HEK293T (cell line): ENCODE results near the gene NPHP3.
A peak's percentile ranks its signal among the peaks of the same experiment; 100 is the strongest.

Experiments used
- CTCF ChIA-PET: fragments of 350-600 bp; formaldehyde crosslinking; extraction: SDS; loops from one replicate; lab custom pipeline; 2021; ENCODE audit warnings: antibody characterized with exemption, inconsistent platforms; lab: Yijun Ruan, JAX
- POLR2A ChIA-PET: fragments of 350-600 bp; formaldehyde crosslinking; extraction: SDS; loops from one replicate; lab custom pipeline; 2020; ENCODE audit warnings: antibody characterized with exemption, inconsistent platforms; lab: Yijun Ruan, JAX
- DNase-seq: peaks from one replicate; pipeline ENCODE4 v3.0.0; 2012; ENCODE audit warnings: mixed read lengths; ENCODE audit errors: extremely low spot score
- BHLHE40 ChIP-seq: fragments of 450-650 bp; IDR thresholded peaks from 2 replicates; pipeline ENCODE4 v1.6.1; 2016; ENCODE audit warnings: mild to moderate bottlenecking, moderate library complexity, borderline replicate concordance
- CTBP1 ChIP-seq: fragments of 450-650 bp; IDR thresholded peaks from 2 replicates; pipeline ENCODE4 v1.6.1; 2016; ENCODE audit warnings: borderline replicate concordance
- ELF4 ChIP-seq: fragments of 450-650 bp; IDR thresholded peaks from 2 replicates; pipeline ENCODE4 v1.6.1; 2017; ENCODE audit warnings: antibody characterized with exemption
- FOXA1 ChIP-seq: fragments of 450-650 bp; IDR thresholded peaks from 2 replicates; pipeline ENCODE4 v1.6.1; 2016; ENCODE audit warnings: mild to moderate bottlenecking
- FOXM1 ChIP-seq: fragments of 450-650 bp; IDR thresholded peaks from 2 replicates; pipeline ENCODE4 v1.6.1; 2017; ENCODE audit warnings: mild to moderate bottlenecking, borderline replicate concordance
- HDGF ChIP-seq: fragments of 450-650 bp; IDR thresholded peaks from 2 replicates; pipeline ENCODE4 v1.6.1; 2017; ENCODE audit warnings: antibody characterized with exemption, borderline replicate concordance
- L3MBTL2 ChIP-seq: fragments of 450-650 bp; conservative IDR thresholded peaks from 2 replicates; pipeline ENCODE4 v1.6.1; 2016; ENCODE audit warnings: mild to moderate bottlenecking
- LEF1 ChIP-seq: fragments of 450-650 bp; IDR thresholded peaks from 2 replicates; pipeline ENCODE4 v1.6.1; 2017; ENCODE audit warnings: mild to moderate bottlenecking, borderline replicate concordance
- NFRKB ChIP-seq: fragments of 450-650 bp; IDR thresholded peaks from 2 replicates; pipeline ENCODE4 v1.6.1; 2016; ENCODE audit warnings: mild to moderate bottlenecking, moderate library complexity
- SP1 ChIP-seq: fragments of 450-650 bp; IDR thresholded peaks from 2 replicates; pipeline ENCODE4 v1.6.1; 2017
- SUZ12 ChIP-seq: fragments of 450-650 bp; IDR thresholded peaks from 2 replicates; pipeline ENCODE4 v1.6.1; 2016; ENCODE audit warnings: mild to moderate bottlenecking
- TARDBP ChIP-seq: fragments of 450-650 bp; IDR thresholded peaks from 2 replicates; pipeline ENCODE4 v1.6.1; 2016
- ZNF384 ChIP-seq: fragments of 450-650 bp; IDR thresholded peaks from 2 replicates; pipeline ENCODE4 v1.6.1; 2016
- TF ChIP-seq, protein P1 (sequence below): fragments of 450-650 bp; IDR thresholded peaks from 2 replicates; pipeline ENCODE4 v1.6.1; 2016

The NPHP3 gene

DNA sequence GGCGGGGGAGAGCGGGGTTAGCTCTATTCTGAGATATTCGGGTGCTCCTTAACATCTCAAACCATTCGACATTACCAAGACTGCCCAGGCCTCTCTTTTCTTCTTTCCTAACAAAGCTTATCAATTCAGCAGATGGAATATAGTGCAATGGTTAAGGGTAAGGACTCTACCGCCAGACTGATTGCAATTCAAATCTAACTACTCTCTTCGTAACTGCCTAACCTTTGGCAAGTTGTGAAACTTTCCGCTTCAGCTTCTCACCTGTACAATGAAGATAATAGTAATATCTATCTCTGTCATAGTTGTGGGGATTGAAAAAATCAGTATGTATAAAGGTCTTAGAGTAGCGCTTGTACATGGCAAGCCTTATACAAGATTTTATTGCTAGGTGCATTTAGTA, 61.1 kb downstream of the NPHP3 start:
- CTCF ChIA-PET, result interaction anchor here (0.5 kb wide), 1 partner anchor 439 kb away, joined by 3 read pairs; no protein-coding TSS in a partner anchor
- POLR2A ChIA-PET, result interaction anchor here (0.7 to 2.4 kb wide), 6 partner anchors 9 to 25 kb away, joined by 3 to 6 read pairs (median 3); no protein-coding TSS in a partner anchor
- no peak for DNase-seq
- TF ChIP-seq TARDBP, result no peak
- no peak for TF ChIP-seq CTBP1
- no peak for TF ChIP-seq L3MBTL2
- no peak for TF ChIP-seq SP1
- no peak for TF ChIP-seq ZNF384
- no peak for TF ChIP-seq NFRKB
- no peak for TF ChIP-seq LEF1
- no peak for TF ChIP-seq BHLHE40
- TF ChIP-seq, protein P1, sequence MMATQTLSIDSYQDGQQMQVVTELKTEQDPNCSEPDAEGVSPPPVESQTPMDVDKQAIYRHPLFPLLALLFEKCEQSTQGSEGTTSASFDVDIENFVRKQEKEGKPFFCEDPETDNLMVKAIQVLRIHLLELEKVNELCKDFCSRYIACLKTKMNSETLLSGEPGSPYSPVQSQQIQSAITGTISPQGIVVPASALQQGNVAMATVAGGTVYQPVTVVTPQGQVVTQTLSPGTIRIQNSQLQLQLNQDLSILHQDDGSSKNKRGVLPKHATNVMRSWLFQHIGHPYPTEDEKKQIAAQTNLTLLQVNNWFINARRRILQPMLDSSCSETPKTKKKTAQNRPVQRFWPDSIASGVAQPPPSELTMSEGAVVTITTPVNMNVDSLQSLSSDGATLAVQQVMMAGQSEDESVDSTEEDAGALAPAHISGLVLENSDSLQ, result no peak
- TF ChIP-seq FOXM1, result no peak

- TF ChIP-seq FOXA1, result no peak
- POLR2A ChIA-PET, result interaction anchor here (0.7 to 2.4 kb wide), 6 partner anchors 9 to 66 kb away, joined by 3 to 6 read pairs (median 3); no protein-coding TSS in a partner anchor
Observed at GRCh38 chr3:132660811-132661070, 61.5 kb downstream of the NPHP3 start.

DNA sequence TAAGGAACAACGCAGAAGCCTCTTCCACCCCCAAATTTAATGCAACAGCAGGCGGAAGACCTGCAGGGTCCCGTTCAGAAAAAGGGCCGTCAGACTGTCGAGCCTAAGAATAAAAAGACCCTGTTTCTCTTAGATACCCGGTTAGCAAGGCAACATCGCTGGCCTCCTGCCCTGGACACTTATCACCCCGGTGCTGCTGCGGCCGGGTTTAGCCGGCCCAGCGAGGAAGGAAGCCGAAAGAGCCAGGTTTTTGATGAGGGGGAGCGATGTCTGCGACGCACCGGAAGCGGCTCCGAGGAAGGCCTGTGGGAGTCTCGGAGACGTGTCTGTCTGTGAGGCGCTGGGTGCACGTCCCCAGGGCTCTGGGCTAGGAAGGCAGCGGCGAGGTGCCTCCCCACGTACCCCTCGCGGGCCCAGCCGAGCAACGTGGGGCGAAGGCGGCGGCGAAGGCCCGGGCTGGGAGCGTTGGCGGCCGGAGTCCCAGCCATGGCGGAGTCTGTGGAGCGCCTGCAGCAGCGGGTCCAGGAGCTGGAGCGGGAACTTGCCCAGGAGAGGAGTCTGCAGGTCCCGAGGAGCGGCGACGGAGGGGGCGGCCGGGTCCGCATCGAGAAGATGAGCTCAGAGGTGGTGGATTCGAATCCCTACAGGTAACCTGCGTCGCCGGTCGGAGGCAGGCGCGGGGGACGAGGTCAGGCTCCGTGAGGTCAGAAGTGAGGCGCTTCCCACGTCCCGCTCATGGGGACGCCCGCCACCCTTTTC, 62.0 kb downstream of the NPHP3 start, which contains the start of gene UBA5:
Gene UBA5 (plus strand): TSS at position 278 of the 759 bp plus-strand sequence. CDS start 209 bp downstream, at position 487.
- ChIA-PET CTCF (interaction anchor here (1.5 kb wide), 1 partner anchor 24 kb away, joined by 3 read pairs; no protein-coding TSS in a partner anchor), POLR2A (interaction anchor here (0.7 to 2.4 kb wide), 8 partner anchors 9 to 66 kb away, joined by 3 to 6 read pairs (median 4); no protein-coding TSS in a partner anchor)
- TF ChIP-seq CTBP1, result peak; percentile 55; the same call in 1 of the 2 replicates
- TF ChIP-seq, protein P1, result no peak
- DNase-seq, result peak; percentile 58

More at GRCh38 chr3:132660811-132661070, 61.5 kb downstream of the NPHP3 start:
- DNase-seq, result no peak
- CTCF ChIA-PET, result interaction anchor here (0.5 kb wide), 1 partner anchor 439 kb away, joined by 3 read pairs; no protein-coding TSS in a partner anchor

DNA sequence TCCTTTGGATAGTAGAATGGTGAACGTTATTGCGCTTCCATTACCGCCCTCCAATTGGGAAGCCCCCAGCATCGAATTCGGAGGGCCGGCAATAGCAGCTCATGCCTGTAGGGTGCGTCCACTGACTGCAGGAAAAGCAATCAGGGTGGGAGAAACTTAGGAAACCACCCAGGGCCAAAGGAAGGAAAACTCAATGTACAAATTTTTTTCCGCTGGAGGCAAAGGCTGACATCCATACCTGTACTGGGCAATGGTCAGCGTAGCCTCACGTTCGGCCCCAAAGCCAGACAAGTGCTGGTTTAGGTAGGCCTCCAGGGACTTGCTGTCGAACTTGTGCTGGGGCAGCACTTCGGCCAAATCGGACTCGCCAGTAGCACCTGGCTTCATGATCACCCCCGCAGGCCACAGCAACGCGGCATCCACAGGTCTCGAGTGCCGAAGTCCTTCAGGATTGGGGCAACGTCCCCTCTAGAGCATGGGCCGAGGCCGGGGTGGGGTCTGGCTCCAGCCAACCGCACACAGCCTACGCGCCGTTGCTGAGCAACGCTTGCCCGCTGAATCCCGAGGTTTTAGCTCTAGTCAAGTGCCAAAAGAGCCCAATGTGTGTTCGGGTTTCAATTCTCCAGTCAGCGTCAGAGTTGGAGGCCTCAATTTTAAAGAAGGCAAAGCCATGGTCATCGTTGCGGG, 62.7 kb downstream of the NPHP3 start, which contains the start of gene ACAD11:
Gene ACAD11 (minus strand): TSS at position 445 of the 687 bp plus-strand sequence. CDS start 58 bp downstream, at position 387.
- DNase-seq, result peak; percentile 65
- ChIA-PET POLR2A (interaction anchor here (1.0 to 2.4 kb wide), 10 partner anchors 10 to 65 kb away, joined by 3 to 6 read pairs (median 4); no protein-coding TSS in a partner anchor), CTCF (interaction anchor here (0.6 to 1.5 kb wide), 3 partner anchors 25 to 72 kb away, joined by 3 read pairs; no protein-coding TSS in a partner anchor)
- peak; percentile 33; the same call in 1 of the 2 replicates for TF ChIP-seq L3MBTL2
- no peak for TF ChIP-seq ZNF384
- no peak for TF ChIP-seq CTBP1
- no peak for TF ChIP-seq HDGF
- no peak for TF ChIP-seq ELF4

DNA sequence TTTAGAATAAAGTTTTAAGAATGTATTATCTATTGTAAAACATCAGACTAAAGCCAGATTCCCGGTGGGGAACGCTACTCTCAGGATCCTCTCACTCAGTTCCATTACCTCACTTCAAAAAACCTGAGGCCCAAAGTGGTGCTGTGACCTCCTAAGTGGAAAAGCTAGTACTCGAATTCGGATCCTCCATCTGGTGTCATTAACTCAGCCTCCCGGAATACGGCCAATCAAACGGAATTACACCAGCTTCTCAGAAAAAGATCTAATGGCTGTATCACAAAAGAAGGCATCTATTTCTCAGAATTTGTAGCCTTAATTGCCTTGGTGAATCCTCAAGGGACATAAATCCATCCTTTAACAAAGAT, 63.2 kb downstream of the NPHP3 start:
- TF ChIP-seq ELF4 (0 out of 2 replicates have a peak, but pooled peaks have one; percentile 13), SP1 (no peak), TARDBP (no peak), NFRKB (peak; percentile 40; the same call in 1 of the 2 replicates), ZNF384 (no peak), HDGF (no peak), CTBP1 (no peak), SUZ12 (no peak)
- TF ChIP-seq, protein P1, result no peak
- DNase-seq, result peak; percentile 49
- ChIA-PET CTCF (interaction anchor here (0.6 to 1.5 kb wide), 4 partner anchors 25 to 1195 kb away, joined by 3 read pairs; no protein-coding TSS in a partner anchor), POLR2A (interaction anchor here (0.7 to 2.4 kb wide), 11 partner anchors 11 to 65 kb away, joined by 3 to 6 read pairs (median 3); no protein-coding TSS in a partner anchor)
